ENCODE data around the gene MERTK.

- TF ChIP-seq EZH2 (IDR thresholded peaks at IDR 0.05; ENCODE audit: insufficient read depth, poor library complexity, severe bottlenecking) = no peak
- no peak for TF ChIP-seq EZH2phosphoT487 (IDR thresholded peaks at IDR 0.05; ENCODE audit: insufficient read depth, low read depth)
Measured at GRCh38 chr2:111897630-111897923, 830 bp upstream of the MERTK start.

All from GM23248 (cell line).